MG63 (cell line): Measurements from ENCODE around the gene ILDR1. TPM values are rescaled to one million over a fixed set of nuclear protein-coding genes. Genes with fewer than 3 reads are reported as not detected.

Experiments used
- DNase-seq: peaks from one replicate; pipeline ENCODE4 v3.0.0-alpha.2; 2020
- H3K27me3 ChIP-seq: fragments of 250-450 bp; sonication (Bioruptor Pico); 2 replicates; pipeline ENCODE4 v1.5.1; 2020; ENCODE audit warnings: mild to moderate bottlenecking, moderate library complexity
- H3K36me3 ChIP-seq: fragments of 250-450 bp; sonication (Bioruptor Pico); 2 replicates; pipeline ENCODE4 v1.5.1; 2020; ENCODE audit warnings: mild to moderate bottlenecking, moderate library complexity
- H3K4me3 ChIP-seq: fragments of 250-450 bp; sonication (Bioruptor Pico); 2 replicates; pipeline ENCODE4 v1.5.1; 2020; ENCODE audit warnings: mild to moderate bottlenecking, moderate library complexity
- H3K9me3 ChIP-seq: fragments of 250-450 bp; sonication (Bioruptor Pico); 2 replicates; pipeline ENCODE4 v1.5.1; 2020; ENCODE audit warnings: mild to moderate bottlenecking, moderate library complexity
- total RNA-seq: library from RNA; depleted of rRNA; stranded (reverse); fragments of >200 nt; shearing (Covaris generic); gene quantifications from 2 replicates; pipeline ENCODE4 v1.2.3, GENCODE V29; 2014; ENCODE audit warnings: low replicate concordance

Gene ILDR1
- total RNA-seq, 1 experiment from 2014 or later: not detected

- DNase-seq: no peak
- Histone ChIP-seq H3K36me3 (no peaks in the 10 kb centered on the region), H3K4me3 (no peak overlapping the region), H3K27me3 (no peaks in the 10 kb centered on the region; the same call in 1 of the 2 replicates), H3K9me3 (no peaks in the 10 kb centered on the region)
Observed at GRCh38 chr3:122001892-122002291, 20.2 kb downstream of the ILDR1 start.

DNA sequence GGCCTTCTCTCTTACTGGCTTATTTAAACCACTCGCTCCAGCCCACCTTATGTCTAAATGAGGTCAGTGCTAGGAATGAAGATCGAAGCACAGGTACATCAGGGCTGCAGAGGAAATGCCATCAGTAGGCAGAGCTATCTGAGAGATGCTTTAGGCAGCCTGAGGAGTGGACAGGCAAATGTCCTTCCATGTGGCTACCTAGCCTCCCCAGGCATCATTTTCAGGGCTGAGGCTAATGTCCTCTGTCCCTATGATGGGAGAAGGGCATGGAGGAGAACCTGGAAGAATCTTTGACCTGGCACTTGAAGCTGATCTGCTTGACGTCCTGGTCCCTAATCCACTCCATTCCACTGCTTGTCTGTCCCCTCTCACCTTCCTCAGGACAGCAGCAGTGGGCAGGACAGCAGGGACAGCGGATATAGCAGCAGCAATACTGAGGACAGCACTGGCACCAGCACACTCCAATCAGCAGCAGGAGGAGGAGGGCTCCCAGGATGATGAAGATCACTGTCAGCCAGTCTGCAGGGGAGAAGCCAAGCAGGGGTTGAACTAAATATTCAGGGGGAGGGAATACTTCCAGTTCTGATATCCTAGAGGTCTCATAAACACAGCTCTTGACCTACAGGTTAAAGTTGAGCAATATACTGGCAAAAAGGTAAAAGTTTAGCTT, 21.0 kb downstream of the ILDR1 start:
- Histone ChIP-seq H3K27me3 (no peaks in the 10 kb centered on the region; the same call in 1 of the 2 replicates), H3K36me3 (no peaks in the 10 kb centered on the region), H3K9me3 (no peaks in the 10 kb centered on the region), H3K4me3 (no peak overlapping the region)
- DNase-seq: no peak

DNA sequence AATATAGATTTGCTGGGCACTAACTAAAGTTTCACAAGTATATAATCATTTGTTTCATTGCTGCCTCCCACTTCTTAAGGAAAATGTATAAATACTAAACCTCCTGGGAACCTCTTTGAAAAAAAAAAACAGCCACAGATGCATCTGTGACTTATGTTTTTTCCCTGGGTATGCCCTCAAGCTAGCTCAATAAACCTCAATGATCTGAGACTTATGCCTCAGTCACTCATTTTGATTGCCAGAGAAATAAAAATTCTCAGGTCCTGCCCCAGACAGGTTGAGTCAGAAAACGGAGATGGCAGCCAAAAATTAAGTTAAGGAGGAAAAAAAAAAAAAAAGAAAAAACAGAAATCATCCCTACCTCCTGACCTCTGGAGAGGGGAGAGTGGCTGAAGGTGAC, 22.1 kb downstream of the ILDR1 start:
- Histone ChIP-seq H3K27me3 (no peaks in the 10 kb centered on the region; the same call in 1 of the 2 replicates), H3K36me3 (no peaks in the 10 kb centered on the region), H3K4me3 (no peak overlapping the region), H3K9me3 (no peaks in the 10 kb centered on the region)
- DNase-seq: no peak

- H3K9me3 ChIP-seq: no peaks in the 10 kb centered on the region
- no peaks in the 10 kb centered on the region; the same call in 1 of the 2 replicates for H3K27me3 ChIP-seq
- no peak overlapping the region for H3K4me3 ChIP-seq
- no peaks in the 10 kb centered on the region for H3K36me3 ChIP-seq
- no peak for DNase-seq
Observed at GRCh38 chr3:121998611-121999473, 23.2 kb downstream of the ILDR1 start.

DNA sequence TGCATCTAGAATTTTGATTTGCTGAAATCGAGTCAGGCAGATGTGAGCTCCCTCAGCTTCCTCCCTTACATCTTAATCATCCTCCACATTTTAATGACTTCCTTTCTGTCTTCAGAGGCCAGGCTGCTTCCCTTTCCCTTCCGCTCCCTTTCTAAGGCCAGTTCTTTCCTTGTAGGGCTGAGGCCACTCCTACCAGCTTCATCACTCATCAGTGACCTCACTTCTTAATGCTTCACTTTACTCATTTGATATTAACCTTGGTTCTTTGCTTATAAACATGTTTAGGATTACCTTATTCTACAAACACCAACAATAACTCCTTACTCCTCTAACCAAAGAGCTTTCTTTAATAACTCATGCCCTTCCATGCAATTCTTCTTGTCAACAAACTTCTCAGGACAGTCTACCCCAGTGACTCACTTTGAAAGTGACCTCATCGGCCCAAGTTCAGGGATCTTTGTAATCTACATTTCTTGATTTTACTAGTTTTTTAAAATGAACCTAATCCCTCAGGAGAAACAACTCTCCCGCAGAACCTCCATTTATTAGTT, 23.9 kb downstream of the ILDR1 start:
- H3K27me3 ChIP-seq: no peaks in the 10 kb centered on the region; the same call in 1 of the 2 replicates
- no peak overlapping the region for H3K4me3 ChIP-seq
- no peaks in the 10 kb centered on the region for H3K36me3 ChIP-seq
- H3K9me3 ChIP-seq: no peaks in the 10 kb centered on the region
- DNase-seq: no peak

GRCh38 chr3:121997372-121997771, 24.7 kb downstream of the ILDR1 start:
- DNase-seq: no peak
- no peaks in the 10 kb centered on the region for H3K9me3 ChIP-seq

DNA sequence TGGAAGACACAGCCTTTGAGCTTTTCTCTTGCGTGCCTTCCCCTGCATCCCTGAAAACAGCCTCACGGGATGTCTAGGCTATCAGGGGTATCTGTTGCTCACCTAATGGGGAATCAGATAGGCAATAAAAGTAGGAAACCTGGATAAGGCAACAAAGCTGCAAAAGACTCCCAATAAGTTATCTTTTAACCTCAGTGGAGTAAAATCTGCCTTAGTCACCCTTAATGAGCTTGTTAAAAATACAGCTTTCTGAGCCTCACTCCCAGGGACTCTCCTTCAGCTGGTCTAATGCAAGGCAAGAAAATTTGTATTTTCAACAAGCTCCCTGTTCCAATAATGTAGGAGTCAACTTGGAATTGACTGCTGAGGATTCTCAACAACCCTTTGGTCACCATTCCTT, 25.6 kb downstream of the ILDR1 start:
- no peak overlapping the region for H3K4me3 ChIP-seq
- H3K36me3 ChIP-seq: no peaks in the 10 kb centered on the region
- H3K27me3 ChIP-seq: no peaks in the 10 kb centered on the region
- no peak for DNase-seq
- no peaks in the 10 kb centered on the region for H3K9me3 ChIP-seq

More at GRCh38 chr3:121997372-121997771, 24.7 kb downstream of the ILDR1 start:
- Histone ChIP-seq H3K36me3 (no peaks in the 10 kb centered on the region), H3K27me3 (no peaks in the 10 kb centered on the region; the same call in 1 of the 2 replicates), H3K4me3 (no peak overlapping the region)

DNA sequence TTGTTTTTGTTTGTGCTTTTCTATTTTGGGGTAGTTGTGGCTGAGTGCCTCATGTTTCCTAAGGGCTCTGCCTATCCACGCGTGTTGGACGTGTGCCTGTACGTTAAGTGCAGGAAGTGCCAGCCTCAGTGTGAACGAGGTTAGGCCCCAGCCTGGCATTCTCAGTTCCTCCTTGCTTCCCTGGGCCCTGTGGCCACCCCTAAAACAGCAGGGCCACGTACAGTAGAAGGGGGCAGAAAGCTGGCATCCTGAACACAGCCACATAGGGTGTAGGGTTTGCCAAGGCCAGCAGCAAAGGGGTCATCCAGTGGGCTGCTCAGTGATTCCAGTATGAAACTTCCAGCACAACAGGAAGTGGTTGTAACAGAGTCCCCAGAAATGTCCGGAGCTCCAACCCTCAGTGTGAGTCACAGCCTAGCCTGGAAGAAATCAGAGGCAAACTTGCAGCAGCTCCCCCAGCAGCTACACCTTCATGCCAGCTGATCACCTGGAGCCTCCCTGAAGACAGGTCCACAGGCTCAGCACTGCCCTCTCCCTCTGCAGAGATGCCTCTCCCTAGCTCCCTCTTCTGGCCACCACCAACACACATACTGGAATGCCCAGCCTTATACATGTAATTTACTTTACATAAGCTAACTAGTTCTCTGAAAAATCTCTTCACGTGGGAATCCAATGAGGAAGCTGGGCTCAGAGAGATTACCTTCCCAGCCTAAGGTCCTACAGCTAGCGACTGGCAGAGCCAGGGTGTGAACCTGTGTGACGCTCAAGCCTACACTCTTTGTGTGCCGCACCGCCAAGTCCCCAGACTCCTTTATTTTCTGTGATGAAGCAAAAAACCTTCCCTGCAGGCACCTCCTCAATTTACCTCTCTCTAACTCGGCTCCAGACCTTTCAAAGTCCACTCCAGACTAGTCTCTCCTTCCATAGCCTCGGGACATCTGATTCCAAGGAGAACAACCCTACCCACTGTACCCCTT, 26.6 kb downstream of the ILDR1 start:
- no peaks in the 10 kb centered on the region for H3K27me3 ChIP-seq
- no peak overlapping the region for H3K4me3 ChIP-seq
- peak; percentile 61 for DNase-seq
- no peaks in the 10 kb centered on the region for H3K9me3 ChIP-seq
- no peaks in the 10 kb centered on the region for H3K36me3 ChIP-seq

DNA sequence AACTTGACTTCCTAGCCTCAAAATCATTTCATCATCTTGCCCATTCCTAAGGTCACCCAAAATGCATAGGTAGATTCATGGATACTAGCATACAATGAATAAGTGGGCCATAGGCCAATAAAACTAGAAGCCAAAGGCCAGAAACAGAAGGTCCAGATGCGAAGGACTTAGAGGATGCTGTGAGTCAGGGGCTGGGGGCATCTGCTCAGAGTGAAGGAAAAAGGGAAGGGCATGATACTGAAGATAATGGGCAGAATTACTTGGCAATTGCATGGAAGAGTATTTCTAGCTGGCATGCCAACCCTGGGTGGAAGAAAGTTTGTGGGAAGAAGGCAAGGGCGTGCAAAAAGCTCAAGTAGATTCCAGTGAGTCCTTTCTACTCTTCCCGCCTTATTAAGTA, 27.5 kb downstream of the ILDR1 start:
- Histone ChIP-seq H3K4me3 (no peak overlapping the region), H3K9me3 (no peaks in the 10 kb centered on the region), H3K27me3 (no peaks in the 10 kb centered on the region), H3K36me3 (no peaks in the 10 kb centered on the region)
- DNase-seq: no peak

- no peaks in the 10 kb centered on the region for H3K36me3 ChIP-seq
- H3K4me3 ChIP-seq: no peak overlapping the region
- no peaks in the 10 kb centered on the region for H3K27me3 ChIP-seq
- no peaks in the 10 kb centered on the region for H3K9me3 ChIP-seq
- DNase-seq: no peak
Observed at GRCh38 chr3:121992601-121993560, 29.2 kb downstream of the ILDR1 start.

DNA sequence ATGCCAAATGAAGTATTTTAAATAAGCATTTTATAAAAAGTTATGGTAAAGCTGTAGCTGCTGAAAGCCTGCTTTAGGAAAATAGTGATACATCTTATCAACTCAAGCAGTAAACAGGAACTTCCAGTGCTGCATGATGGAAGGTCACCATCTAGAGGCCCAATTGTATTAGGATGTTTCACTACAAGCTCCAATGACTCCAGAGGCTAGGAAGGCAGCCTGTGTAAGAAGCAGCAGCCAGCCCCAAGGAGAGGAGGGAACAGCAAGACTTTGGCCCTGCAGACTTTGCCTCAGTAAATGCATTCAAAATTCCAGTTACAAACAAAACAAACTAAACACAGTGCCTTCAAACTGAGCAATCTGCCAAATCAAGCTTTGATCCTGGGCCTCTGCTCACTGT, 32.1 kb downstream of the ILDR1 start:
- H3K4me3 ChIP-seq: no peak overlapping the region
- no peak for DNase-seq
- no peaks in the 10 kb centered on the region for H3K36me3 ChIP-seq
- H3K27me3 ChIP-seq: no peaks in the 10 kb centered on the region
- no peaks in the 10 kb centered on the region for H3K9me3 ChIP-seq

- H3K27me3 ChIP-seq: no peaks in the 10 kb centered on the region; the same call in 1 of the 2 replicates
- H3K9me3 ChIP-seq: peaks cover 12% of the 10 kb centered on the region
Observed at GRCh38 chr3:121988146-121988545, 33.9 kb downstream of the ILDR1 start.

GRCh38 chr3:121985846-121986245, 36.2 kb downstream of the ILDR1 start:
- no peak for DNase-seq
- Histone ChIP-seq H3K36me3 (no peaks in the 10 kb centered on the region), H3K4me3 (no peak overlapping the region), H3K9me3 (peaks cover 16% of the 10 kb centered on the region), H3K27me3 (no peaks in the 10 kb centered on the region; the same call in 1 of the 2 replicates)

More at GRCh38 chr3:121988146-121988545, 33.9 kb downstream of the ILDR1 start:
- Histone ChIP-seq H3K4me3 (no peak overlapping the region), H3K36me3 (no peaks in the 10 kb centered on the region)
- no peak for DNase-seq

DNA sequence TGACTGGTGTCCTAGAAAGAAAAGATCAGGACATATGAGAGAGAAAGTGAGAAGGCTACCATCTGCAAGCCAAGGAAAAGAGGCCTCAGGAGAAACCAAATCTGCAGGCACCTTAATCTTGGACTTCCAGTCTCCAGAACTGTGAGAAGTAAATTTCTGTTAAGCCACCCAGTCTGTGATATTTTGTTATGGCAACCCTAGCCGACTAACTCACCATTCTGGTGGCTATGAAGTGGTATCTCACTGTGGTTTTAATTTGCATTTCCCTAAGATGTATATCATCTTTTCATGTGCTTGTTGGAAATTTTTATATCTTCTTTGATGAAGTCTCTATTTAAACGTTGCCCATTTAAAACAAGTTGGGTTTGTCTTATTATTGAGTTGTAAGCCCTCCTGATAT, 40.6 kb downstream of the ILDR1 start:
- Histone ChIP-seq H3K9me3 (peaks cover 16% of the 10 kb centered on the region), H3K36me3 (no peaks in the 10 kb centered on the region), H3K4me3 (no peak overlapping the region), H3K27me3 (no peaks in the 10 kb centered on the region; the same call in 1 of the 2 replicates)
- no peak for DNase-seq

DNA sequence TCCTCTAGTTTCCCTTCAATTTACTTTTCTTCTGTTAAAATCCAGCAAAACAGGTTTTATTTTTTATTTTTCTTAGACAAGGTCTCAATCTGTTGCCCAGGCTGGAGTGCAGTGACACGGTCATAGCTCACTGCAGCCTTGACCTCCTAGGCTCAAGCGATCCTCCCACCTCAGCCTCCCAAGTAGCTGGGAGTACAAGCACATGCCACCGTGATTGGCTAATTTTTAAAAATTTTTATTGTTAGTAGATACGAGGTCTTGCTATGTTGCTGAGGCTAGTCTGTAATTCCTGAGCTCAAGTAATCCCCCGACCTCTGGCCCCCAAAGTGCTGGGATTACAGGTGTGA, 41.6 kb downstream of the ILDR1 start:
- no peak for DNase-seq
- Histone ChIP-seq H3K9me3 (peaks cover 16% of the 10 kb centered on the region), H3K4me3 (no peak overlapping the region), H3K27me3 (no peaks in the 10 kb centered on the region; the same call in 1 of the 2 replicates), H3K36me3 (no peaks in the 10 kb centered on the region)
